Measurements from ENCODE around the gene PLCH2.

PLCH2 gene

DNA sequence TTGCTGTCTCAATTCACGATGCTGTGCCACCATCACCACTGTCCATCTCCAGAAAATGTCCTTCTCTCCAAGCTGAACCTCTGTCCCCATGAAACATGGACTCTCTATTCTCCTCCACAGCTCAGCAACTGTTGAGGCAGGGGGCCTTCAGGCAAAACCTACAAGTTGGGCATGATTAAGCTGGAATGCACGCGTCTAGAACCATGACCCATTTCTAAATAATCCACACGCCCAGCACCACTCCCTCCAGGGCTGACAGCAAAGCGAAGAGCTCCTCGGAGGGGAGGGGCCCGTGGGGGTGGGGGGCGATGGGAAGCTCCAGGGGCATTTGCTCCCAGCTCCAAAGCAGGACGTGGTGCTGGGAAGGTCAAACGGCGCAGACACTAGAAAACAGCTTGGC is 57.3 kb downstream of the PLCH2 start:
- no peak for DNase-seq

DNA sequence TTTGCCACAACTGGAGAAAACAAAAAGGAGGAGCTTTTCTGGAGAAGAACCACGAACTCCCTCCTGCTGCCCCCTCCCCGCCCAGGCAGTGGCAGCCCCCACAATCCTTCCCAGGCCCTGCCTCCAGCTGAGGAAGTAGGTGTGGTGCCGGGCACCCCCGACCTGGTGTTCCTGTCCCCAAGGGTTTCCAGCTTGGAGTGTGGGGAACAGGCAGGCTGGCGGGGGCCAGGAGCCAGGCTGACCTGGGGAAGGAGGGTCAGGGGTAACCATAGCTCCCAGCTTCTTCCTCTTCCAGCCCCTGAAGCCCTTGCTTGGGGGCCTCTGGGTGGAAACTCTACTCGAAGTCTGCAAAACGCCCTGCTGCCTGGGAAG is 58.2 kb downstream of the PLCH2 start:
- no peak for DNase-seq

DNA sequence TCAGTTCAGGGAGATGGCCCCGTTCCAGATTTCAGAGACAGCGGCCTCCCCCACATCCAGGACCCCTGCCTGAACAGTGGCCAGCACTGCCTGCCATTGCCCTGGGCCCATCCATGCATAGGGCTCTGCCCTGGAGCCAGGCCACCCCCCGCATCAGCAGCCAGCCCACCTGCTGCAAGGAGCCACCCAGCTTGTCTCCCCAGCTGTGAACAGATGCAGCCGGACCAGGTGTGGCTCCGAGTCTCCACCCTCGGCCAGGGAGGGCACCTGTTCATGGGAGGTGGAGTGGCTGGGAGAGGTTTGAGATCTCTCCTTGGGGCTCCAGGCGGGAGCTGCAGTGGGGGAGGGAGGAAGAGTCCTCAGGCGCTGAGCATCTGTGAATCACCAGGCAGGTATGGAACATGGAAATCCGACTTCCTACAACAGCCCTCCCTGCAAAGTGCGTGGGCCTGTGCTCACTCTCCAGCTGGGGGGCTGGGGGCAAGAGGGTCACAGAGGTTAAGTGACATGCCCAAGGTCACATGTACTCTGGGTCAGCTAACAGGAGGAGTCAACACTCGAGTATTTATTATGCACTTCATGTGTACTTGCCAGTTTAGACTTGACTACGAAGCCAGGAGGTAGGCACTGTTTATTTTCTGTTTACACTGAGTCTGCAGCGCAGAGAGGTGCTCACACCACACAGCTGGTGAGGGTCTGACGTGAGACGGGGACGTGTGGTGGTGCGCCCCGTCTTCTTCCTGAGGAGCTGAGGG is 58.8 kb downstream of the PLCH2 start:
- peak; percentile 65 for DNase-seq

DNA sequence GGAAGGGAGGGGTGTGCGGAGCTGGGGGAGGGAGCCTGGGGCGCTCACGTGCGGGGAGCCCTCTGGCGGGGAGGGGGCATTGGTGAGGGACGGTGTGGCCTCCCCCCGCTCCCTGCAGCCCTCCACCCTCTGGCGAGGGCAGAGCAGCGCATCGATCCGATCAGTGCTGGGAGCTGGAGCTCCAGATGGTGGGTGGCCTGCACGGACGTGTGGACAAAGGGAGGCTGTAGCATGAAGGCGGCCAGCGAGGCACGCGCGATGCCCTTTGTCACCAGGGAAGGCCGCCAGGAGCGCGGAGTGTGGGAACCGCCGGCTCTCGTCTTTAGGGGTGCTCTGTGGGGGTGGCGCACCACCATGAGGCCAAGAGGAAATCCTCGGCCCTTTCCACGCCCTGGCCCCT is 59.4 kb downstream of the PLCH2 start:
- no peak for DNase-seq

DNA sequence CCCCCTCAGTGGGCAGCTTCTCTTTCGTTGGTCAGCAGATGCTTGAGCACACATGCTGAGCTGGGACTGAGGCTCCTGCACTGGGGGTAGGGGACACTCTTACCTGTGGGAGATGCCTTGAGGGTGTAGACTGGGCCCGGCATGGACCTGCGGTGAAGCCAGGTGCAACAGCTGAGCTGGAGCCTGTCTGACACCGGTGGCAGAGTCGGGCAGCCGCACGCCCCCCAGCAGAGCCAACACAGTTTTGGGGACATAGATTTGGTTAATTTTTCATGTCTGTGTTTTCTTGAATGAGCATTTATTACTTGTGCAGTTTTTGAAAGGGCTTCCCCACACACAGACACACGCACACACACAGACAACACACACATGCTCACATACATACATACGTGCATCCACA is 59.9 kb downstream of the PLCH2 start:
- no peak for DNase-seq

DNA sequence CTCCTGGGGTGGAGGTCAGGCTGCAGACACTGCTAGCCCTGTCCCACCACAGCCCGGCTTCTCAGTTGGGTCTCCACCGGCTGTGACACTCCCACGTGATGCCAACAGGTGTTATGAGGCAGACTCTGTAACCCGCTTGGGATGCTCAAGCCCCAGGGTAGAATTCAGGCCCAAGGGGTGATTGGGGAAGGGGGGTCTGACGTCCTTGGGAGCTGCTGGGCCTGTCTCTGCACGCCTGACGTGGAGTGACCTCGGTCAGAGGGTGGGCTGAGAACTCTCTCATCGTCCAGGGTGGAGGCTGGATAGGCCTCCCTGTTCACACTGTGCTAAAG is 61.7 kb downstream of the PLCH2 start:
- DNase-seq = no peak

DNA sequence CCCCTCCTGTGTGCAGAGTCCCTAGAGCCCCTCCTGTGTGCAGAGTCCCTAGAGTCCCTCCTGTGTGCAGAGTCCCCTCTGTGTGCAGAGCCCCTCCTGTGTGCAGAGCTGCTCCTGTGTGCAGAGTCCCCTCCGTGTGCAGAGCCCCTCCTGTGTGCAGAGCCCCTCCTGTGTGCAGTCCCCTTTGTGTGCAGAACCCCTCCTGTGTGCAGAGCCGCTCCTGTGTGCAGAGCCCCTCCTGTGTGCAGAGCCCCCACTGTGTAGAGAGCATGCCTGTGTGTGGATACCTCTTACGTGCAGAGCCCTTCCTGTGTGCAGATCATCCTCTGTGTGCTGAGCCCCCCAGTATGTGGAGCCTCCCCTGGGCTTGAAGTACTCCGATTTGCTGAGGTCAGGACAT is 62.3 kb downstream of the PLCH2 start:
- DNase-seq = no peak

DNA sequence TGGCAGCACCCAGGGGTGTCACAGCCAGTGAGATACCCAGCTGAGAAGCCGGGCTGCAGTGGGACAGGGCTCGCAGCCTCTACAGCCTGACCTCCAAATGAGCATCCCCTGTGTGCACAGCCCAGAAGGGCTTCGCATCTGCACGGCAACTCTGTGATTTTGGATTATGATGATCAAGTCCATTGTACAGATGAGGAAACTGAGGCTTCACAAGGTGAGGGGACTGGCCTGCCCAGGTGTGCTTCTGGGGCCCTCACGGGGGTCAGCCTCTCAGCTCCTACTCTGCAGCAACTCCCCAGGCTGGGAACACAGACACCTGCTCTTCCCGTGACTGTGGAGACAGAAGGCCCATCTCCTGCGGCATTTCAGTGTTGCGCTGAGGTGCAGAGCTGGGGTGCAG is 62.8 kb downstream of the PLCH2 start:
- DNase-seq = no peak

DNA sequence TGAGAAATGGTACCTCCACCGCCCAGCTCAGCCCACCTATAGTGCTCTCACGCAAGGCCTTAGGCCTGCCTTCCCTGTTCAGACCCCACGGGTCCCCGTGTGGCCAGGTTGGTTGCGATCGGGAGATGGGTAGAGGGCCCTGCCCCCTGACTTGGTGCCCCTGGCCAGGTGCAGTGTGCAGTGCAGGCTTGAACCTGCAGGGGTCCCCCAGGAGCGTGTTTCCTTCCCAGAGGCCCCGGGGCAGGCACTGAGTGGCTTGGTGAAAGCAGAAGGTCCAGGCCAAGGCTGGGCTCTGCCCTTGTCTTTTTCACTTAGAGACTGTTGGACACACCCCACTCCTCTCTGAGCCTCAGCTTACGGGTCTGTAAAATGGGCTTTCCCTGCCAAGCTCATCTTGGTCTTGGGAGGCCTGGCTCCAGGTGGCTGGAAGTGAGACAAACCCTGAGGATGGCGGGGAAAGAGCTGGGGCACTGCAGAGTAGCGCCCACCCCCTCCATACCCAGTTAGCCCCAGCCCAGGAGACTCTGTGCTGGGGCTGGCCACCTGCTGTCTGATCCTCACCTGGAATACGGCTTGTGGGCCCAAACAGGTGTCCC is 63.3 kb downstream of the PLCH2 start:
- DNase-seq = no peak

DNA sequence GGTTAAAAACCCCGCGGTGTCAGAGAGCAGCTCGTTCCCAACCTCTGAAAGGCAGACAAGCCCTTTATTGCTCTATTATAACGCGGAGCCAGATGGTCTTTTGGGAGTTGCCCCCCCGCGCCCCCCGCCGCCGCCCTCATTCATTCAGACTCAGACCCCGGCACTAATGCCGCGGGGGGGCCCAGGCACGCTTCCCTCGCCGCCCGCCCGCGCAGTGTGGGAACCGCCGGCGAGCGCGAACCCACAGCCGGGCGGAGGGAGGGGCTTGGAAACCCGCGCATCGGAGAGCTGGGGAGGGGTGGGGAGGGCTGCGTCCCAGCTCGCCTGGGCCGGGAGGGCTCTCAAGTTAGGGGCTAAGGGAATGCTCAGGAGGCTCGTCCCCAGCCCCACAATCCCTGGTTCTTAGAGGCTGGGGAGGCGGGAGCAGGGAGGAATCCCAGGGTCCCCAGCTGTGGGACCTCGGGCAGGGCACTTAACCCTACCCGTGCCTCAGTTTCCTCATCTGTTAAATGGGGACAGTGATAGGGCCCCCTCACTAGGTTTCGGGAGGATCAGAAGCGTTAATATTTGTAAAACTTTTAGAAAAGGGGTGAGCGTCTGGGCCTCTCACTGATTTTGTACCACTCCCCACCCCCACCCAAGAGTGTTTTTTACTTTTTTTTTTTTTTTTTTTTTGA is 64.9 kb downstream of the PLCH2 start:
- DNase-seq = no peak

DNA sequence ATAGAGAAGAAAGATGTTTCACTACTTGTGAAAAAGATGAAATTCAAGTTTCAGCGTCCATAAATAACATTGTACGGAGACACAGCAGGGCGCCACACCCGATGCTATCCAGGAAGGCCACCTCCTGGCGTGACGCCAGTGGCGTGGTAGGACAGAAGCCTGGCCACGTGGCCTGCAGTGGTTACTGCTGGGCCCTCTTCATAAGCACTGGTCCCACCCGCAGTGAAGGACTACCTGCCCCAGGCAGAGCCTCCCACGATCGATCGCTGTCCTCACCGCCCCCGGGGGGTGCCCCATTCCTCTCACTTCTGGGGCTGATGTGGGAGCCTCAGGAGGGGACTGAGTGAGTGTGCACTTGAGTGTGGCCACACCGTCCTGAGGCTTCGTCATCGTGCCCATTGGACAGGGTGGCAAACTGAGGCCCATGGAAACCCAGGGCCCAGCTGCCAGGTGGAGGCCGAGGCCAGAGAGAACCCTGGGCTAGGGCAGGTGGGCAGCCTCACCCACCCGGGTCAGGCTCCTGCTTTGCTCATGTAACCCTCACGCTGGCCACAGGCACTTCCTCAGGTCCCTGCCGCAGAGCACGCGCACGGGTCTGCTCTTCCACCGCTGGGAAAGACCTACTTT is 65.6 kb downstream of the PLCH2 start:
- DNase-seq = peak; percentile 49

DNA sequence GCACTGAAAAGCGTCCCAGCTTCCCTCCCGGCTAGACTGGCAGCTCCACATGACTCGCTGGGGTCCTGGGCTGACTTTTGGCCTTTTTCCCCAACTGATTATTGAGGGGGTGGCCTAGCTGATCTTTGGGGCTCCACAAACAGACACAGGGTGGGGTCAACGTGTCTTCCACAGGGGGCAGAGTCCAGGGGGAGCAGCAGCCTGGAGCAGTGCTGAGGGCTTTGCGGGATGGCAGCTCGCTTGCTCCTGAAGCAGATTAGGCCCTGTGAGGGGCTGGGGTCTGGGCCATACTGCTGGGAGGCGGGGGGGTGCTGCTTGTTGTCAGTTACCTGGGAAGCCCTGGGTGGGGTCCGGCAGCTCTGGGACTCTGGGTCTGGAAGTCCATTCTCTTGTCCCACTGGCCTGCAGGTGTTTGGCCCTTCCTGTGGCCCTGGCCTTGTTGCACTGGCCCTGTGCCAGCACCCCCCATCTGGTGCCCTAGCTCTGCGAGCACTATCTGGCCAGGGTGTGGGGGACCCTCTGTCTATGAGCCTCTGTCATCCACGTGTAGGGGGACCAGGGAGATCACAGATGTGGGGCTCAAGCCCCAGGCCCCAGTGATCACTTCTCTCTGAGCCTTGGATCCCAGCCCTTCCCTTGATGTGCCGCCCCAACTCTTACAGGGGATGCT is 66.3 kb downstream of the PLCH2 start:
- DNase-seq = no peak

DNA sequence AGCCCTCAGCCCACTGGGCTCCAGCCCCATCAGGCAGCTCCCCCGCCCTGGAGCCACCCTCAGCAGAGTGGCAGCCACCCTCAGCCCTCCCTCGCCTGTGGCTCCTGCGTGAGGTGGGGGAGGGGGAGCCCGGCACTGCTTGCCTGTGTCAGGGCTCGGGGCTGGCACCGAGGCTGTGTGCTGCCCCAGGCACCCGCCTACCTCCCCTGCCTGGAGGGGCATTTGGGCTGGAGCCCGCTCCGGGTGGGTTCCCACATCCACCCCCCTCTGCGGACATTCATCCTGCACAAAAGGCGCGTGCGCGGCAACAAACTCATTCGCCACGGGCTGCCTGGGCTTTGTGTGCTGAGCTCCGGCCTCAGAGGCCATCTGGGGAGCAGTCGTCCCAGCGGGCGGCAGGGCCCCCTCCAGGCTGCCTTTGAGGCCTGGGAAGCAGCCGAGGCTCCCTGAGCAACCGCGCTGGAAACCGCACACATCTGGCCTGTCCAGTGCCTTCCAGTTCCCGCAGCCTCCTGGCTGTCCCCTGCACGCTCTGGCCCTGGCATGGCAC is 67.5 kb downstream of the PLCH2 start:
- DNase-seq = no peak

DNA sequence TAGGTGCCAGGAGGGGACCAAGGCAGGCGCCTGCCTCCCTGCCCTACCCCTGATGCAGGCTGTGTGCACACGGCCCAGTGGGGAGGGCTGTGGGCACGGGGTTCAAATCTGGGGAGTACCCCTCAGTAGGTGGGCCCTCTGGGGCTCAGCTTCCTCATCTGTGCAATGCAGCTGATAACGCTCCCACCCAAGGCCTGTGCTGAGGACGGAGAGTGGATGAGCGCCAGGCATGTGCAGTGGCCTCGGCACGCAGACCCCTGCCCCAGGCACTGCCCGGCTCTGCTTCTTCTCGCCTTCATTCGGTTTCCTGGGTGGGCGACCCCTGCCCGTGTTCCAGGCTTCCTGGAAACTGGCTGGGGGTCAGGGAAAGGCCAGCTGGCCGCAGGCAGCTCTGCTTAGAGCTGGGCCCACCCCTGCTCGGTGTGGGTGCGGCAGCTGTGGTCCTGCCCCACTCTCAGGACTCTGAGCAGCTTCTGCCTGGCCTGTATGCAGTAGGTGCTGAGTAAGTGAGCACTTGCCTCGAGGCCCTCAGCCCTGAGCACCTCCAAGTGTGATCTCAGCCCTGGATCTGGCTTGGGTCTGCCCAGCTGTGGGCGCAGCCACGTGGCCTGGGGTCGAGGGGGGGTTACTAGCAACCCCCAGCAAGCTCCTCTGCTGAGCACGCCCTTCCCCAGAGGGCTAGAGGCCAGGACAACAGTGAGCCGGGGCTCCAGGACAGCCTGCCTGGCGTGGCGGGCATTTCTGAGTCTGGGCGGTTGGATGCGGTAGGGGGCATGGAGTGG is 68.2 kb downstream of the PLCH2 start:
- DNase-seq = no peak

DNA sequence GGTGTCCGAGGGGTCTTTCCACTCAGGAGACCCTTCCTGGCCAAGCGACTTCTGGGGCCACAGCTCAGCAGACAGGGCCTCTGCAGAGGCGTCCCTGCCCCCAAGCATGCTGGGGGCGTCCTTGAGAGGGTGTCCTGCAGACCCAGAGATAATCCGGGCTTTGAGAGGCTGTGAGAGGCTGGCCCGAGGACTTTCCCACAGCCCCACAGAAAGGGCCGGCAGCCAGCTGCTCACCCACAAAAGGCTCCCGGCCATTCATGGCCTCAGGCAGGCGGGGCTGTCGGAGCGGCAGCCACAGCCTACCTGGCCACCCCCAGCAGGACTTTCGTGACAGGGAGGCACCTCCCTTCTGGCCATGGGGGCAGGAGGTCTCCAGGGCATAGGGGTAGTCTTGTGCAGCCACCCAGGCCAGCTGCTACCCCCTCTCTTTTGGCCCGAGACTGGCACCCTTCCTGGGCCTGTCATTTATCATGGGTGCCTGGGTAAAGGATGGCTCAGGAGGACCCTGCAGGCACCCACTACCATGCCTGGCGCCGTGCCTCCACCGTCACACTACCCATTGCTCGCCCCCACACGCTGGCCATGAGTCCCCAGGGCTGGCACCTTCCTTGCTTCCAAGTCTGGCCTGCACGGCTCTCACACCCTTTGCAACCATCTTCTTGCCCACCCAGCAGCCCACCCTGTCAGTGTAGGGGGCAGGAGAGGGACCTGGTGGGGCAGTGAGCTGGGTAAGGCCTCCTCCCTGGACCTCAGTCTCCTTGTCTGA is 69.0 kb downstream of the PLCH2 start:
- DNase-seq = no peak

DNA sequence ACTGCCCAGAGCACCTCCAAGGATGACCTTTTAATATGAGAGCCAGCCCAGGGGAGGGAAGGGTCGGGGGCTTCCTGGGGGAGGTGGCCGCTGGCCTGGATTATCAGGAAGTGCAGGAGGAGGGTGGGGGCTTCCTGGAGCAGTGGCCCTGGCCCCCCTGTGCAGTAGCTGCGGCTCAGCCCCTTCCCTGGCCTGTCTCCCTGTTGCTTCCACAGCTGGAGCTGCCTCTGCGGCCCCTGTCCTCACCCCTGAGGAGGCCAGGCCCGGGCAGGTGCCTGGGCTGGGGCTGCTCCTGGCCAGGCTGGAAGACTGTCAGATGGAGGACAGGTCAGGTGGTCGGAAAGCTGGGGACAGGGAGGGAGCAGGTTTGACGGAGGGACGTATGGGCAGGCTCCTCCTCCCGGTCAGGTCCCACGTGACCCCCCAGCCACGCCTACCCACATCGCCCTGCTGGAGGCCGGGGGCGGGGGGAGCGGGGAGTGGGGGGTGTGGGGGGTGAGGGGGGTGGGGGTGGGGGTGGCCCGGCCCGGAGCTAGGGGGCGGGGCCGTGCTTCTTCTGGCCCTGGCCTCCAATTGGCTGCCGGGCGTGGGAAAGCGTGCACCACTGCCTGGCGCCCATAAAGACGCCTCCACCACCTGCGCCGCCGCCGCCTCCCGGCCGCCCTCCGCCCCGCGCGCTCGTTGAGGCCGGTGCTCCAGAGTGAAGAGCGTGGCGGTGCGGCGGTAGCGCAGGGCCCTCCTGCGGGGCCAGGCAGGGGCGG is 69.8 kb downstream of the PLCH2 start:
- peak; percentile 82 for DNase-seq

DNA sequence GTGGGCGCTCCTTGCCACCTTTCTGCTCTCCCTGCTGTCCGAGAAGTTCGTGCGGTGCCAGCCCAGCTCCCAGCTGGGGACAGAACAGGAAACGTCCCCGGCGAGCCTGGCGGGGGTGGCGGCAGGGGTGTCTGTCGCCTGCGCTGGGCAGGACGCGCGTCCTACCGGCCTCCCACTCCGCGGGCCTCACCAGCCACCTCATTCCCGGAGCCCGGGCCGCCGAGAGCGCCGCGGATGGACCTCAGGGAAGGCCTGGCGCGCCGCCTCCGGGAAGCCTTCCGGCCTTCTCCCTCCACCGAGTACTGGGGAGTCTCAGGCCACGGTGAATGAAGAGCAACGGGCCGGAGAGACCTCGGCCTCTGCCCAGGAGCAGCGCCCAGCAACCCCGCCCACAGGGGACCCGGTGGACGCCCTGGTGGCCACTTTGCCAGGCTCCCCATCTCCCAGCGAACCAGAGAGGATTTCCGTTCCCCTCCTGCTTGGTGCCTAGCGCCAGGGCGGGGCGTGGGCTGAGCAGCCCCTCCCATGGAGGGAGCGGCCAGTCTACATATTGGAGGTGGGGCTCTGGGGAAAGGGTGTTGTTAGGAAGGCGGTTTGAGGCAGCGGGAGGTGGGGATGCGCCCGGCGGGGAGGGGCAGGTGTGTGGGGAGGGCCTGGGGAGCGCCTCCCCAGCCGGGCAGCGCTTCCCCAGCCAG is 70.6 kb downstream of the PLCH2 start:
- DNase-seq = peak; percentile 51

DNA sequence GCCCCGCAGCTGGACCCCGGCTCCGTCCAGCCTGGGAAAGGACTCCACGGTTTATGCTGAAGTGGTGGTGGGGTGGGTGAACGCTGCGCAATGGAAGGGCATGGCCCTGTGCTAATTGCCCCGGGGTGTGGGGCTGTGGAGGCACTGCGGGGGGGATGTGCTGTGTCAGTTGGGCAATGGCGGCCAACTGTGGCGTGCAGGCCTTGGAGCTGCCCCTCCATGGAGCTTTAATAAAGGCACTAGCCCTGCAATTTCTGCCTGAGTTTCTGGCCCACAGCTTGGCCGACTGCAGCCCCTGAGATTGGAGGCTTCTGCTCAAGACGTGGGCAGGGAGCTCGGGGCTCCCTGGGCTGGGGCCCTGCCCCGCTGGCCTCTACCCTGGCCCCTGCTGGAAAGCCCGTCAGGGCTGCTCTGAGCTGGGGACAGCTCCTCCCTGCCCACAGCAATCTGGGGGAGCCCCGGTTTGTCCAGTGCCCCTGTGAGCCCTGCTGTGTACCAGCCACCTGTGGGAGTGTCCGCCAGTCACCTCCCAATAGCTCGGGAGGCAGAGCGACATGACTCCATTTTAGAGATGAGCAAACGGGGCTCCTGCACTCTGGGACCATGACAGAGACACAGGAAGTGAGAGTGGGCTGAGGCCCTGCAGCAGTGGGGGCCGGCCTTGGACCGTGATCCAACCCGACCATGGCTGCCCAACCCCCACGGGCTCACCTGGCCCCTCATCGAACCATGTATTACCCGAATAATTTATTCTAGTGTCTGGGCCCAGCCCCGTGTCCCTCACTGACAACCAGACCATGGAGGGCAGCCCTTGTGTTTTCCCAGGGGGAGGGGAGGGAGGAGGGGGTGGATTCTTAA is 71.3 kb downstream of the PLCH2 start:
- no peak for DNase-seq

DNA sequence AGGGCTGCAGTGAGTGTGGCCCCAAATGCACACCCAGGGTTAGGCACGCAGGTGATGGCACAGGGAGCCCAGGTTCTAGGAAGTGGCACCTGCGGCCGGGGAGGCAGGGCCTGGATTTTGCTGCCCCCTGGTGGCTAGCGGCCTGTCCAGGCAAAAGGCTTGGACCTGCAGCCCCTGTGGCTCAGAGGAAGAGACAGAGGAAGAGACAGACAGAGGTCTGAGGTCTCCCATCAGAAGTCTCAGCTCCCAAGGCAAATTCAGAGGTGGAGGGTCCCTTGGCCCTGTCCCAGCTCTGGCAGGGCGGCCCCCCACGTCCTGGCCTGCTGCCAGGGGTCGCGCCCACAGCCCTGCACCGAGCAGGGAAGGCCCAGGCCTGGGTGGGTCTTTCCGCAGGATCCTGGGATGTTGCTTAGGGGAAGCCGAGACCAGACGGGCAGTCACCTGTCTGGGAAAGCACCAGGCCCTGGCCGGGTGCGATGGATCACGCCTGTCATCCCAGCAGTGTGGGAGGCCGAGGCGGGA is 72.0 kb downstream of the PLCH2 start:
- peak; percentile 70 for DNase-seq

All from NCI-H2029 (cell line).